SK-N-SH (cell line): ENCODE data around the gene ARHGAP4. TPM values are rescaled to one million over a fixed set of nuclear protein-coding genes. Genes with fewer than 3 reads are reported as not detected.

Experiments
- CTCF ChIA-PET: fragments of 300-600, 350-600 bp; formaldehyde crosslinking; extraction: SDS; loops from one replicate; lab custom pipeline; 2021; lab: Yijun Ruan, JAX
- POLR2A ChIA-PET: fragments of 350-600 bp; sonication (Branson Sonifier 250); formaldehyde crosslinking; extraction: SDS; loops from one replicate; lab custom pipeline; 2020; ENCODE audit warnings: antibody characterized with exemption, inconsistent platforms; lab: Yijun Ruan, JAX
- DNase-seq: peaks from one replicate; pipeline ENCODE4 v3.0.0; 2012
- H2AFZ ChIP-seq: fragments of 200-600 bp; sonication (generic); 2 replicates; pipeline ENCODE4 v1.8.1; 2016; ENCODE audit warnings: antibody characterized with exemption, mild to moderate bottlenecking, low read depth
- H3F3A ChIP-seq: fragments of 200-600 bp; sonication (generic); replicated peaks from 2 replicates; pipeline ENCODE3; 2016; ENCODE audit warnings: antibody characterized with exemption, mild to moderate bottlenecking; ENCODE audit not compliant: insufficient read depth
- H3K27ac ChIP-seq, 2 experiments: fragments of 200-500 bp in 1 of 2; fragments of 200-600 bp in 1 of 2; sonication (Bioruptor generic) in 1 of 2; sonication (generic), shearing (Covaris generic) in 1 of 2; 2 replicates each; pipeline versions ENCODE4 v1.5.1 to v1.6.1; 2014 to 2016; ENCODE audit warnings: low read depth in 2 of 2, inconsistent platforms in 1 of 2, low read length in 1 of 2, mild to moderate bottlenecking in 1 of 2, mixed read lengths in 1 of 2
- H3K27me3 ChIP-seq: fragments of 200-600 bp; sonication (generic), shearing (Covaris generic); 2 replicates; pipeline ENCODE4 v1.6.1; 2016; ENCODE audit warnings: mixed run types; ENCODE audit not compliant: insufficient read depth
- H3K36me3 ChIP-seq, 2 experiments: fragments of 200-500 bp in 1 of 2; fragments of 200-600 bp in 1 of 2; sonication (Bioruptor generic) in 1 of 2; sonication (generic) in 1 of 2; replicated peaks in 1 of 2; 2 replicates each; pipeline versions ENCODE3 to v1.5.1; 2014 to 2016; ENCODE audit warnings: low read length in 1 of 2, mild to moderate bottlenecking in 1 of 2; ENCODE audit not compliant: insufficient read depth in 2 of 2, control insufficient read depth in 1 of 2
- H3K4me1 ChIP-seq, 2 experiments: fragments of 200-500 bp in 1 of 2; fragments of 200-600 bp in 1 of 2; sonication (Bioruptor generic) in 1 of 2; sonication (generic), shearing (Covaris generic) in 1 of 2; 2 replicates each; pipeline versions ENCODE4 v1.5.1 to v1.6.1; 2014 to 2016; ENCODE audit warnings: low read depth in 1 of 2, low read length in 1 of 2, mixed run types in 1 of 2; ENCODE audit not compliant: insufficient read depth in 2 of 2, control insufficient read depth in 1 of 2
- H3K4me2 ChIP-seq: fragments of 200-600 bp; sonication (generic), shearing (Covaris generic); 2 replicates; pipeline ENCODE4 v1.6.1; 2017; ENCODE audit warnings: mixed run types
- H3K4me3 ChIP-seq, 2 experiments: fragments of 200-500 bp in 1 of 2; fragments of 200-600 bp in 1 of 2; sonication (Bioruptor generic) in 1 of 2; sonication (generic), shearing (Covaris generic) in 1 of 2; 2 replicates each; pipeline versions ENCODE4 v1.5.1 to v1.8.1; 2014 to 2016; ENCODE audit warnings: low read depth in 2 of 2, inconsistent platforms in 1 of 2, low read length in 1 of 2, mild to moderate bottlenecking in 1 of 2, mixed read lengths in 1 of 2, moderate library complexity in 1 of 2
- H3K79me2 ChIP-seq: fragments of 200-600 bp; sonication (generic); 2 replicates; pipeline ENCODE4 v1.8.1; 2017; ENCODE audit warnings: mild to moderate bottlenecking; ENCODE audit not compliant: insufficient read depth
- H3K9ac ChIP-seq: fragments of 200-600 bp; sonication (generic); 2 replicates; pipeline ENCODE4 v1.6.1; 2017; ENCODE audit warnings: mixed run types
- H3K9me2 ChIP-seq: fragments of 200-600 bp; sonication (generic); 2 replicates; pipeline ENCODE4 v1.6.1; 2017; ENCODE audit warnings: mixed run types
- H3K9me3 ChIP-seq: fragments of 200-600 bp; sonication (generic); 2 replicates; pipeline ENCODE4 v1.6.1; 2017; ENCODE audit warnings: mixed run types, mild to moderate bottlenecking, moderate library complexity
- H4K20me1 ChIP-seq: fragments of 200-600 bp; sonication (generic); 2 replicates; pipeline ENCODE4 v1.6.1; 2017; ENCODE audit warnings: mild to moderate bottlenecking, mixed run types; ENCODE audit not compliant: insufficient read depth
- CHD2 ChIP-seq: fragments of 150-350 bp; IDR thresholded peaks from 2 replicates; pipeline ENCODE4 v1.6.1; 2018; ENCODE audit warnings: low read length; ENCODE audit not compliant: partially characterized antibody
- CTCF ChIP-seq: fragments of 200-600 bp; sonication (generic); IDR thresholded peaks from 2 replicates; pipeline ENCODE4 v1.6.1; 2017; ENCODE audit warnings: antibody characterized with exemption, mild to moderate bottlenecking, moderate library complexity
- EZH2phosphoT487 ChIP-seq: fragments of 200-600 bp; sonication (generic); IDR thresholded peaks from 2 replicates; pipeline ENCODE4 v1.6.1; 2017; ENCODE audit warnings: low read depth, mixed run types, mild to moderate bottlenecking, antibody characterized with exemption, moderate library complexity, borderline replicate concordance
- FOXM1 ChIP-seq: IDR thresholded peaks from 2 replicates; pipeline ENCODE4 v1.4.0; 2012; ENCODE audit warnings: low read depth, mild to moderate bottlenecking
- IRF3 ChIP-seq: fragments of 150-350 bp; IDR thresholded peaks from 2 replicates; pipeline ENCODE4 v1.6.1; 2016; ENCODE audit warnings: mild to moderate bottlenecking, low read depth, low read length
- RAD21 ChIP-seq: IDR thresholded peaks from 2 replicates; pipeline ENCODE4 v1.6.1; 2012; ENCODE audit warnings: mild to moderate bottlenecking, low read length
- RCOR1 ChIP-seq: fragments of 150-350 bp; IDR thresholded peaks from 2 replicates; pipeline ENCODE4 v1.6.1; 2017; ENCODE audit warnings: antibody characterized with exemption, low read length
- RXRA ChIP-seq: IDR thresholded peaks from 2 replicates; pipeline ENCODE4 v1.4.0; 2012; ENCODE audit warnings: low read depth, mild to moderate bottlenecking, borderline replicate concordance
- TCF12 ChIP-seq: IDR thresholded peaks from 2 replicates; pipeline ENCODE4 v1.4.0; 2012
- USF2 ChIP-seq: fragments of 150-350 bp; IDR thresholded peaks from 2 replicates; pipeline ENCODE4 v1.6.1; 2017; ENCODE audit warnings: antibody characterized with exemption, low read length, low read depth, borderline replicate concordance
- WGBS: methylation state at CpG from one replicate; pipeline ENCODE4 v1.1.6; 2017; ENCODE audit warnings: low lambda C conversion rate; 5-methylcytosine and 5-hydroxymethylcytosine counted together
- polyA plus RNA-seq, 3 experiments: library from polyadenylated mRNA; depleted of rRNA; stranded (reverse); fragments of >200 nt; gene quantifications; 2 replicates each; pipeline ENCODE4 v1.2.3, GENCODE V29; 2012

ARHGAP4 gene
- polyA plus RNA-seq, 1 of the 3 experiments (the other 2 are of a cell fraction): 1.6 TPM

- peaks cover 70% of the 10 kb centered on the region for H3K79me2 ChIP-seq
These were observed 38.0 kb upstream of the ARHGAP4 start for GRCh38 chrX:153964105-153964504.

More at GRCh38 chrX:153964105-153964504, 38.0 kb upstream of the ARHGAP4 start:
- Histone ChIP-seq H4K20me1 (peaks cover 77% of the 10 kb centered on the region), H3K36me3 (peaks cover 12 to 59% of the 10 kb centered on the region in 2 experiments), H2AFZ (no peak overlapping the region), H3K27me3 (no peaks in the 10 kb centered on the region), H3K9ac (no peak overlapping the region), H3K4me3 (no peak overlapping the region), H3K9me3 (no peaks in the 10 kb centered on the region), H3K27ac (no peak overlapping the region), H3K4me2 (no peak overlapping the region), H3K9me2 (no peaks in the 10 kb centered on the region), H3K4me1 (peaks cover 16 to 27% of the 10 kb centered on the region in 2 experiments; a peak in 2 of 4 replicates), H3F3A (no peaks in the 10 kb centered on the region)
- 100% methylated on average over 4 of the region's 14 CpGs for WGBS
- DNase-seq: no peak
- ChIA-PET CTCF (interaction anchor here (11.6 kb wide), 1 partner anchor 15 kb away, joined by 179 read pairs; the partner anchor contains the start of gene RENBP), POLR2A (no interaction called here)
- TF ChIP-seq RXRA (no peak), CTCF (no peak), EZH2phosphoT487 (no peak), IRF3 (no peak), RAD21 (no peak), RCOR1 (no peak), TCF12 (no peak), USF2 (no peak), CHD2 (no peak), FOXM1 (no peak)
